HuH-7 (cell line): ENCODE results near the gene RALGPS1.

ENCODE experiments used
- DNase-seq: peaks from one replicate; pipeline ENCODE4 v3.0.0; 2011; ENCODE audit warnings: low spot score

Gene RALGPS1

DNA sequence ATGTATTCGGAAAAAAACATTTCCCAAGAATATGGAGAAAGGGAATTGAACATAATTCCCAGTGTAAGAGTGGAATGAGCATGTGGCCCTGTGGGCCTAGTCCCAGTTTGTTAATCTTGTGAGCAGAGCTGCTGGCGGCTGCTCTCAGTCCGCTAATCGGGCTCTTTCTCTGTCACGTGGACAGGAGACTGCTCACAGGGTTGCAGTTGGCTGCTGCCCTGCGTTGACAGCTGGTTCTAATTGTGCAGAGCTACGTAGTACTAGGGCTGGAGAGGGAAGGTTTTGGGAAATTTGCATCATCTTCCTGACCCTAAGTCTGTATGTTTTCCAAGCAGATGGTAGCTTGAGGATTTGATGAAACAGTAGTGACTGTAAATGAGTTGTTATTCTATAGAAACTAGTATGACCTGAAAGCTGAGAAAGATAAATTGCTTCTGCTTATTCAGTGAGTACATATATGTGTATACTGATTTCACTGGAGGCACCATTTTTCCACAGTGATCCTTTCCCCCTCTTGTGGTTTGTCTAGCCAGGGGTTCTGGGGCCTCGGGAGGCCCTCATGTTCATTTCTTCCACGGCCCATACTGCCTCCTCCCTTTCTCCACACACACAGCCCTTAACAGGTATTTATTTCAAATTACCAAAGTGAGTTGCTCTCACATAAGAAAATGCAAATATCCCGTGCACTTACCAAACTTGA lies 107.2 kb downstream of the RALGPS1 start:
- no peak for DNase-seq

- DNase-seq, result no peak
Measured at GRCh38 chr9:127022913-127023660, 108.5 kb downstream of the RALGPS1 start.

- no peak for DNase-seq
Measured at GRCh38 chr9:127025042-127025441, 110.5 kb downstream of the RALGPS1 start.

- no peak for DNase-seq
Measured at GRCh38 chr9:127027694-127028093, 113.1 kb downstream of the RALGPS1 start.

GRCh38 chr9:127029548-127029947 lies 115.0 kb downstream of the RALGPS1 start:
- DNase-seq, result no peak

GRCh38 chr9:127030814-127031740 lies 116.5 kb downstream of the RALGPS1 start:
- DNase-seq, result no peak

- no peak for DNase-seq
Measured at GRCh38 chr9:127032256-127032655, 117.7 kb downstream of the RALGPS1 start.

- DNase-seq, result no peak
Measured at GRCh38 chr9:127033061-127033460, 118.5 kb downstream of the RALGPS1 start.

DNA sequence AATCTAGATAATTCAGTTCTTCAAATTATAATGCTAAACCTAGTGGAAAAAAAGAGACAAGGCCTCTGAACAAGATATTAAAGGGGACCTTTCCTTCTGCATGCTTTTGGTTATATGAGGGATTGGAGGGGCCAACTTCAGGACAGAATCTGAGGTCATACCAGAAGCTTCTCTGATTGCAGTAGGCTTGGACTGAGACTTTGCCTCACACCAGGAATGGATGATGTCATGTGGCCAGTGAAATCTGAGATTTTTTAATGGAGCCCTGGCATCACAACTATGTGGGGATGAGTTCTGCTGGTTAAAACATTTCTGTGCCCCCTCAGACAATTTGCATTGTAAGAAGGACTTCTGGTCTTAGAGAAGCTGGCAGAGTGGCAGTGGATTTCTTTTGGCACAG lies 119.2 kb downstream of the RALGPS1 start:
- DNase-seq, result no peak

DNA sequence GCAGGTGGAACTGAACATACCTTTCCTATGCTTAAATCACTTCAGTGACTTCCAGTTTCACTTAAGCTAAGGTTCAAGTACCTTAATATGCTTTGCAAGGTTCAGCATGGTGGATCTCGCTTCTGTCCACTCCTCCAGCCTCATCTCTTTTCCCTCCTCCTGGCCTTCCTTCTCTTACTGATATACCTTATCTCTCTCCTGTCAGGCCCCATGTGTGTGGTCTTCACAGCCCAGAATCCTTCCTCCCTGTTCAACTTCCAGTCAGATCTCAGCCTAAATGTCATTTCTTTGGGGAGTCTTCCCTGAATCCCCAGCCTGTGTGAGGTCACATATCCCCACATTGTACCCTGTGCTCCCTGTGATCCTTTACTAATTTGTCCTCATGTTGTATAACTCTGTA lies 120.1 kb downstream of the RALGPS1 start:
- DNase-seq, result no peak

DNA sequence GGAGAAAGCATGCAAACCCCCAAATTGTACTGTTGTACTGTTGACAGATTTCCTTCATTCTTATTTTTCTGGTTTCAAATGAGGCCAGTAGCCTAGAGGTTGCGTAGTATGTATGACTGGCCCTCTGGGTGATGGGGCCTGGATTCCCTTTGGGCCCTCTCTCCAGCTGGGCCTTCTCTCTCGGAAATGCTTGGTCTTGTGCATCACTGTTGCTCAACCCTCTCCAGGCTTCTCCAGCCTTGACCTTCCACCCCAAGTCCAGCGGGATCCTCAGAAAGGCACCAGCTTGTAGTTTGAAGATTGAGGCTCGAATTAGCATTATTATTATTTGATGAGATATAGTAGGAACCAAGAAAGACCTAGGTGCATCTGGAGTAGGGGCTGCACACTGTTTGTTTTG lies 120.8 kb downstream of the RALGPS1 start:
- DNase-seq, result no peak

- no peak for DNase-seq
Measured at GRCh38 chr9:127035948-127036347, 121.4 kb downstream of the RALGPS1 start.

DNA sequence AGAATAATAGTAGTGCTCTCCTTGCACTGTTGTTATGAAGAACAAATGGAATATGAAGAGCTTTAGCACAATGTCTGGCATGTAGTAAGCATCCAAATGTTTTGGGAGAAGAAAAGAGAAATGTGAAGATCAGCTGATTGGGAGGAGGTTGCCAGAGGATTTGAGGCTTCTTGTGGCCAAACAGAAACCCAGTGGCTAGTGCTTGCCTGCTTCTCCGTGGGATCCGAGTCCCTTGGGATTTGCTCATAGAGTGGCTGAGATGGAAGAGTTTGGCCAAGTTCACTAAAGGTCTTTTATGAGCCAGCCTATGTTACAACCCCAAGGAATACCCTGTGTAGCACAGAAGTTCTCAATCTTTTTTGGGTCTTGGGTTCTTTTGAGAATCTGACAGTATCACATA lies 121.9 kb downstream of the RALGPS1 start:
- no peak for DNase-seq

DNA sequence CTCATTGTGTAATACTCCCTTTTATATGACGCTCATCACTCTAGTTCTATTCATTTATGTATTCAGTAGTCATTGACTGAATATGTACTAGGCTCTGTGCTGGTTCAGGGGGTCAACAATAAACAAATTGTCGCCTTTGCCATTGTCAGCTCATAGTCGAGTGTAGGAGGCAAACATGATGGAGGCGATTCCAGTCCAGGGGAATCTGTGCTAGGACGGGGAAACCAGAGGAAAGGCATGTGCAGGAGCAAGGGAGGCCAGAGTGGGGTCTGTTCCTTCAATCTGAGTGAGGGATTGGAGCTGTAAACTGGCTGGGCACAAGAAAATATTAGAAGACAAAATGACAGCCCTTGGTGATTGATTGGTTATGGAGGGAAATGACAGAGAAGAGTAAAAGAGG lies 123.9 kb downstream of the RALGPS1 start:
- DNase-seq, result no peak

- no peak for DNase-seq
Measured at GRCh38 chr9:127039492-127039891, 124.9 kb downstream of the RALGPS1 start.

- DNase-seq, result no peak
Measured at GRCh38 chr9:127045148-127045547, 130.6 kb downstream of the RALGPS1 start.

- no peak for DNase-seq
Measured at GRCh38 chr9:127047971-127048370, 133.4 kb downstream of the RALGPS1 start.

DNA sequence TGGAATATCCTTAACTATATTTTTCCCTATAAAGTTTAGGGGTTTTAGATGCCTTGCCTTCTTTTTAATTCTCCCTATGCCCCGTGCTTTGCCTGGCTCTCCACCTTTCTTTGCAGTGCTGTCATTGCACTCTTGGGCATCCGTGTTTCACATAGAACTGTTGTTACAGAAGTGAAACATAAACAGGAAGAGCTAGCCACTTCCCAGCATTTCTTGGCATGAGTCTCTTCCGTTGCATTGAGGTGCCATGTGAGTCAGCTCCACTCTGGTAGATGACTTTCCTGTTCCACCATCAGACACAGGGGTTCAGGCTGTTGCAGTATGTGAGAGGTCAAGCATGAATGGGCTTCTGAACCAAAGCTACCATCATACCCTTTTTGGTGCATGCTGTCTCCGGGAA lies 134.5 kb downstream of the RALGPS1 start:
- DNase-seq, result no peak

DNA sequence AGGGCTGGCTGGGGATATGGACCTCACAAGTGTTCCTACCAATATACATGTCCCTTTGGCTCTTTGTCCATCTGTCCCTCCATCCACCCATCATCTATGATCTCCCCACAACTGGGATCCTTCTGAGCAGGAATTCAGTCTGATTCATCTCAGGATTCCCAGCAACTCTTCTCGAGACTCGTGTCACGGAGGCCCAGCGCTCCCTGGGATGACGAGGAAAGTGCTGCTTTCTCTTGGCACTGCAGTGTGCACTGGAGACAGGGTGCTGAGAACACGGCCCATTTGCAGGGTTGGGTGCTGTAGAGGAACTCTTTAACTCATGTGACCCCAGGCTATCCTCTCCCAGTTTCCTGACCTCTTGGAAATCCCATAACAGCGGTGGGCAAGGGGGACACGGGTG lies 135.0 kb downstream of the RALGPS1 start:
- no peak for DNase-seq

DNA sequence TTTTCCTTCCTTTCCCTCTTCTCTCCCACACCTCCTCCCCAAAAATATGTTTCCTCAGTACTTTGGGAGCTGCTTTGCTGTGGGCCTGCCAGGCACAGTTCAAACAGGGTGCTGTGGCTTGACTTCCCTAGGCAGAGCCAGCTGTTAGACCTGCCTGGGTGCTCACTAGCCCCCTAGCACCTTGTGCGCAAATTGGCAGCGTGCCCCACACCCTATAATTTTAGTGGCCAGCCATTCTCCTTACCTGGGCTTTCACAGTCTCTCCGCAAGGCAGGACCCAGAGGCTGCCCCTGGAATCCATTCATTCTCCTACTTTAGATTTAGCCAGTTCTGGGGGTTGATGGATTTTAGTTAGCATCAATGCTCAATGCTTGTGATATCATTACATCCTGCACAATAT lies 135.6 kb downstream of the RALGPS1 start:
- DNase-seq, result no peak

DNA sequence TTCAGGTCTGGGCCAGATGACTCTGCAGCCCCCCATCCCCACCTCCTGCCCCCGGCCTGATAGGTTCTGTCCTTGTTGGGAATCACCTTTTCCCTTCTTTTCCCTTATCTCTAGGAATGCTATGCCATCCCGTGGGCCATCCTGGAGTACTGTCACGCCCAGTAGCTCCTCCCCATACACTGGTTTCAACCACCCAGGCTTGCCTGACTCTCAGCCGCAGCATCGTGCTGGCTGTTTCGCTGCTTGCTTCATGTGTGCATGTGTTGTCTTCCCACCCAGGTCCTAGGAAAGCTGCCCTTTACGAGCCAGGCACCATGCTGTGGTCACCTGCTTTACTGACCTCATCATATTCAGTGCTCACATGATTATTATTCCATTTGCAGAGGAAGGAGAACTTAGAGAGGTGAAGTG lies 136.0 kb downstream of the RALGPS1 start:
- DNase-seq, result no peak

DNA sequence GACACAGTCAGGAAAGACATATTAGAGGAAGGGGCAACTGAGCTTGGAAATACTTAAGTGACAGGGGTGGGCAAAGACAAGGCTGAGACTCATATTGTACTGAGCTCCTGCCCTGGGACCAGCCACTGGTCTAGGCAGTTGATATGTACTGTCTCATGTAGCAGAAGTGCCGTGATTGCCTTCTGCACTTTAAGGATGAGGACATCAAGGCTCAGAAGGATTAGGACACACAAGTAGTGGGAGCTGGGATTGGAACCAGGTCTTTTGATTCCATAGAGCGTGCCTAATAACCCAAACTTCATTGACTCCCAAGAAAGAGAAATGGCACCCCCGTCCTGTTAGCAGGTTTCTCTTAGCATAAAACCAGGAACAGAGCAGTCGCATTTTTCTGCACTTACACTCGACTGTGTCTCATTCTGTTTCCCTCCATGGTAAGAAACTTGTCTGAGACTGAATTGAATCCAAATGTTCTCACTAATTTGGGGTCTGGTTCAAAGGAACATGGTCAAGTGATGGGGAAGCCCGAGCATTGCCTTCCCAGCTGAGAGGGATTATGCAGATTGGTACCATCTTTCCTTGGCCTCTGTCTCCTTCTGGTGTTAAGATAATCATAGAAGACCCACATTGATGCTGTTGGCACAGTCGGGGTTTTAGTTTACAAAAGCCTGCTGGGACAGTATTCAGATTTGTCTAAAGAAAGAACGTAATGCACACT lies 137.5 kb downstream of the RALGPS1 start:
- DNase-seq, result no peak
